Loucy (cell line): Measurements from ENCODE around the gene CFAP210.
"Not testable (repeated sequence)": the region's sequence is repeated elsewhere in the genome, so short reads cannot be mapped to it uniquely, and the experiment has no call there.

Experiments used
- H2AFZ ChIP-seq: fragments of 200-600 bp; sonication (generic); 2 replicates; pipeline ENCODE4 v1.6.0; 2016; ENCODE audit warnings: antibody characterized with exemption, mild to moderate bottlenecking, low read length, moderate library complexity
- H3F3A ChIP-seq: fragments of 200-600 bp; 2 replicates; pipeline ENCODE4 v1.6.0; 2016; ENCODE audit warnings: antibody characterized with exemption, low read depth, mild to moderate bottlenecking
- H3K27me3 ChIP-seq: fragments of 200-600 bp; sonication (generic); 2 replicates; pipeline ENCODE4 v1.6.1; 2014; ENCODE audit warnings: low read length, mild to moderate bottlenecking; ENCODE audit not compliant: insufficient read depth, poor library complexity, severe bottlenecking
- H3K36me3 ChIP-seq: fragments of 200-600 bp; sonication (generic); 2 replicates; pipeline ENCODE4 v1.6.1; 2016; ENCODE audit warnings: low read length; ENCODE audit not compliant: insufficient read depth
- H3K4me1 ChIP-seq: fragments of 200-600 bp; sonication (generic); 2 replicates; pipeline ENCODE4 v1.5.1; 2014; ENCODE audit warnings: low read length, mild to moderate bottlenecking; ENCODE audit not compliant: insufficient read depth, poor library complexity, severe bottlenecking
- H3K4me2 ChIP-seq: fragments of 200-600 bp; sonication (generic); 2 replicates; pipeline ENCODE4 v1.6.0; 2014; ENCODE audit warnings: antibody characterized with exemption, low read length, low read depth, mild to moderate bottlenecking; ENCODE audit not compliant: poor library complexity, severe bottlenecking
- H3K4me3 ChIP-seq: fragments of 200-600 bp; sonication (generic); 2 replicates; pipeline ENCODE4 v1.5.1; 2014; ENCODE audit warnings: low read length, mild to moderate bottlenecking, mixed read lengths; ENCODE audit not compliant: poor library complexity, severe bottlenecking
- H3K79me2 ChIP-seq: fragments of 200-600 bp; sonication (generic); 2 replicates; pipeline ENCODE4 v1.6.1; 2014; ENCODE audit warnings: low read length; ENCODE audit not compliant: insufficient read depth
- H3K9ac ChIP-seq: fragments of 200-600 bp; sonication (generic); 2 replicates; pipeline ENCODE4 v1.6.0; 2014; ENCODE audit warnings: mild to moderate bottlenecking, low read depth, low read length, moderate library complexity; ENCODE audit not compliant: poor library complexity, severe bottlenecking
- H3K9me2 ChIP-seq: fragments of 200-600 bp; sonication (generic); replicated peaks from 2 replicates; pipeline ENCODE4 v1.6.1; 2016; ENCODE audit warnings: low read depth, low read length, mixed read lengths
- H3K9me3 ChIP-seq: fragments of 200-600 bp; sonication (generic); 2 replicates; pipeline ENCODE4 v1.6.1; 2014; ENCODE audit warnings: mild to moderate bottlenecking, antibody characterized with exemption, low read length, low read depth; ENCODE audit not compliant: insufficient read depth
- H4K20me1 ChIP-seq: fragments of 200-600 bp; sonication (generic); 2 replicates; pipeline ENCODE4 v1.6.0; 2014; ENCODE audit warnings: antibody characterized with exemption, low read length, mild to moderate bottlenecking; ENCODE audit not compliant: insufficient read depth, poor library complexity, severe bottlenecking
- EZH2phosphoT487 ChIP-seq: fragments of 200-600 bp; IDR thresholded peaks from 2 replicates; pipeline ENCODE4 v1.6.1; 2018; ENCODE audit warnings: antibody characterized with exemption, mild to moderate bottlenecking, moderate library complexity, borderline replicate concordance
- TF ChIP-seq, protein P1 (sequence below): fragments of 200-600 bp; sonication (generic); conservative IDR thresholded peaks from 2 replicates; pipeline ENCODE4 v1.5.1; 2014; ENCODE audit warnings: mild to moderate bottlenecking, antibody characterized with exemption, low read length

The CFAP210 gene

DNA sequence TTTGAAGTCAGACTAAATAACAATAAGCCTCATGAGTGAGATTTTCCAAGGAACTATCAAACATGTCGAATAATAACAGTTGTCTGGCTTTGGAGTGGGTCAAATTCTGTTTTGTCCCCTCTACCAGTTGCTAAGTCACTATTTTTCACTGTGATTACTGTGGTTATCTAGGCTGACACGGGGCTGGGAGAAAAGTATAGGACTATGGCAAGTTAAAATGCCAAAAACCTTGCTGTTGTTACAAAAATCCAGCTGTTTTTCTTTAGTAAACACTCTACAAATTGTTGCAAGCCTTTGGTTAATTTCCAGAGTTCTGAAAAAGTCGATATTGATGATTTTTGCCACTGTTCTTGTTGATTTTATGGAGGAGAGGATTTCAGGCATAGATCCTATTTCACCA is 1.5 kb downstream of the CFAP210 start:
- no peaks in the 10 kb centered on the region for H3K27me3 ChIP-seq
- TF ChIP-seq, protein P1, sequence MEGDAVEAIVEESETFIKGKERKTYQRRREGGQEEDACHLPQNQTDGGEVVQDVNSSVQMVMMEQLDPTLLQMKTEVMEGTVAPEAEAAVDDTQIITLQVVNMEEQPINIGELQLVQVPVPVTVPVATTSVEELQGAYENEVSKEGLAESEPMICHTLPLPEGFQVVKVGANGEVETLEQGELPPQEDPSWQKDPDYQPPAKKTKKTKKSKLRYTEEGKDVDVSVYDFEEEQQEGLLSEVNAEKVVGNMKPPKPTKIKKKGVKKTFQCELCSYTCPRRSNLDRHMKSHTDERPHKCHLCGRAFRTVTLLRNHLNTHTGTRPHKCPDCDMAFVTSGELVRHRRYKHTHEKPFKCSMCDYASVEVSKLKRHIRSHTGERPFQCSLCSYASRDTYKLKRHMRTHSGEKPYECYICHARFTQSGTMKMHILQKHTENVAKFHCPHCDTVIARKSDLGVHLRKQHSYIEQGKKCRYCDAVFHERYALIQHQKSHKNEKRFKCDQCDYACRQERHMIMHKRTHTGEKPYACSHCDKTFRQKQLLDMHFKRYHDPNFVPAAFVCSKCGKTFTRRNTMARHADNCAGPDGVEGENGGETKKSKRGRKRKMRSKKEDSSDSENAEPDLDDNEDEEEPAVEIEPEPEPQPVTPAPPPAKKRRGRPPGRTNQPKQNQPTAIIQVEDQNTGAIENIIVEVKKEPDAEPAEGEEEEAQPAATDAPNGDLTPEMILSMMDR = no peak
- no peak for TF ChIP-seq EZH2phosphoT487

GRCh38 chr2:169690958-169691357 is 3.2 kb downstream of the CFAP210 start:
- H3K27me3 ChIP-seq = no peaks in the 10 kb centered on the region
- H3K4me1 ChIP-seq = peaks cover 12% of the 10 kb centered on the region
- no peaks in the 10 kb centered on the region for H3F3A ChIP-seq
- no peaks in the 10 kb centered on the region for H3K36me3 ChIP-seq
- TF ChIP-seq, protein P1 = no peak
- no peak for TF ChIP-seq EZH2phosphoT487
- no peaks in the 10 kb centered on the region for H3K9me2 ChIP-seq
- no peak overlapping the region for H3K4me3 ChIP-seq
- H3K79me2 ChIP-seq = no peaks in the 10 kb centered on the region
- no peaks in the 10 kb centered on the region for H3K9me3 ChIP-seq
- H3K4me2 ChIP-seq = no peak overlapping the region
- no peak overlapping the region for H2AFZ ChIP-seq
- no peak overlapping the region for H3K9ac ChIP-seq
- no peaks in the 10 kb centered on the region for H4K20me1 ChIP-seq

More for the DNA sequence above, 1.5 kb downstream of the CFAP210 start:
- Histone ChIP-seq H3F3A (no peaks in the 10 kb centered on the region), H3K4me1 (peaks cover 12% of the 10 kb centered on the region), H4K20me1 (no peaks in the 10 kb centered on the region), H3K4me2 (no peak overlapping the region), H2AFZ (no peak overlapping the region), H3K79me2 (no peaks in the 10 kb centered on the region), H3K4me3 (no peak overlapping the region), H3K36me3 (no peaks in the 10 kb centered on the region), H3K9me2 (no peaks in the 10 kb centered on the region), H3K9me3 (no peaks in the 10 kb centered on the region), H3K9ac (no peak overlapping the region)

DNA sequence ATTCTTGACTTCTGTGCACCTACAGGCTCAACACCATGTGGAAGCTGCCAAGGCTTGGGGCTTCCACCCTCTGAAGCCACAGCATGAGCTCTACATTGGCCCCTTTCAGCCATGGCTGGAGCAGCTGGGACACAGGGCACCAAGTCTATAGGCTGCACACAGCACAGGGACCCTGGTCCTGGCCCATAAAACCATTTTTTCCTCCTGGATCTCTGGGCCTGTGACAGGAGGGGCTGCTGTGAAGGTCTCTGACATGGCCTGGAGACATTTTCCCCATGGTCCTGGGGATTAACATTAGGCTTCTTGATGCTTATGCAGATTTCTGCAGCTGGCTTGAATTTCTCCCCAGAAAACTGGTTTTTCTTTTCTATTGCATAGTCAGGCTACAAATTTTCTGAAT is 6.3 kb downstream of the CFAP210 start:
- not testable (repeated sequence) for H3K9ac ChIP-seq, H3K9me3 ChIP-seq, H4K20me1 ChIP-seq, H3K36me3 ChIP-seq, H3K4me2 ChIP-seq, H2AFZ ChIP-seq, H3K9me2 ChIP-seq, H3K79me2 ChIP-seq, H3K27me3 ChIP-seq, H3F3A ChIP-seq, H3K4me3 ChIP-seq, H3K4me1 ChIP-seq

GRCh38 chr2:169686825-169687224 is 7.4 kb downstream of the CFAP210 start:
- not testable (repeated sequence) for H3K79me2 ChIP-seq, H2AFZ ChIP-seq, H3K36me3 ChIP-seq, H3F3A ChIP-seq, H3K4me3 ChIP-seq, H3K9ac ChIP-seq, H3K4me2 ChIP-seq, H3K9me3 ChIP-seq, H3K9me2 ChIP-seq, H4K20me1 ChIP-seq, H3K27me3 ChIP-seq, H3K4me1 ChIP-seq

GRCh38 chr2:169684712-169685111 is 9.5 kb downstream of the CFAP210 start:
- H3K4me1 ChIP-seq, H4K20me1 ChIP-seq, H3K9ac ChIP-seq, H3K9me3 ChIP-seq, H3K79me2 ChIP-seq, H3K9me2 ChIP-seq, H3F3A ChIP-seq, H3K4me3 ChIP-seq, H3K36me3 ChIP-seq, H3K27me3 ChIP-seq, H2AFZ ChIP-seq, H3K4me2 ChIP-seq: not testable (repeated sequence)
